ENCODE measurements around the gene RAB33A.

The RAB33A gene

DNA sequence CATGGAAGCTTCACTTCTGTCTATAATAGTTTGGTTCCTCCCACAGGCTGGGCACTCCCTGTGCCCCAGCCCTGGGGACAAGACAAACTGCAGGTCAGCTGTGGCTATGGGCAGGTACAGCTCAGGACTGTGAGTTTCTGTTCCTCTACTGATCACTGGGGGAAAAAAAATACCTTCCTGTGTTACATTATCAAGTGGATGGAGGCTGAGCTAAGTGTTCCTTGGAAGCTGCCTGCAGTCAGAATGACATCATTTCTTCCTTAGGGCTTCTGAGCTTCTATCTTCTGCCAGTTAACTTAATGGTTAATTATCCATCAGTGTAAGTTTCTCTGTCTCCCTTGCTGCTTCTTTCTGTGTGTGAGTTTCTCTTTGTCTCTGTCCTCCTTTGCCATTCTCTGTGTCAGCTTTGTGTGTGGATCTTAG, 4.6 kb downstream of the RAB33A start:
- TF ChIP-seq, protein P1, sequence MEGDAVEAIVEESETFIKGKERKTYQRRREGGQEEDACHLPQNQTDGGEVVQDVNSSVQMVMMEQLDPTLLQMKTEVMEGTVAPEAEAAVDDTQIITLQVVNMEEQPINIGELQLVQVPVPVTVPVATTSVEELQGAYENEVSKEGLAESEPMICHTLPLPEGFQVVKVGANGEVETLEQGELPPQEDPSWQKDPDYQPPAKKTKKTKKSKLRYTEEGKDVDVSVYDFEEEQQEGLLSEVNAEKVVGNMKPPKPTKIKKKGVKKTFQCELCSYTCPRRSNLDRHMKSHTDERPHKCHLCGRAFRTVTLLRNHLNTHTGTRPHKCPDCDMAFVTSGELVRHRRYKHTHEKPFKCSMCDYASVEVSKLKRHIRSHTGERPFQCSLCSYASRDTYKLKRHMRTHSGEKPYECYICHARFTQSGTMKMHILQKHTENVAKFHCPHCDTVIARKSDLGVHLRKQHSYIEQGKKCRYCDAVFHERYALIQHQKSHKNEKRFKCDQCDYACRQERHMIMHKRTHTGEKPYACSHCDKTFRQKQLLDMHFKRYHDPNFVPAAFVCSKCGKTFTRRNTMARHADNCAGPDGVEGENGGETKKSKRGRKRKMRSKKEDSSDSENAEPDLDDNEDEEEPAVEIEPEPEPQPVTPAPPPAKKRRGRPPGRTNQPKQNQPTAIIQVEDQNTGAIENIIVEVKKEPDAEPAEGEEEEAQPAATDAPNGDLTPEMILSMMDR (IDR thresholded peaks at IDR 0.05; ENCODE audit: low read depth, low read length), result no peak
- in situ Hi-C loops (cut with HindIII; ENCODE audit: low sequenced_read_pairs), result no loop called here
- H3K4me3 ChIP-seq (ENCODE audit: low read depth, low read length), result no peak overlapping the region
- no peak for DNase-seq (ENCODE audit: low read depth, low spot score)

DNA sequence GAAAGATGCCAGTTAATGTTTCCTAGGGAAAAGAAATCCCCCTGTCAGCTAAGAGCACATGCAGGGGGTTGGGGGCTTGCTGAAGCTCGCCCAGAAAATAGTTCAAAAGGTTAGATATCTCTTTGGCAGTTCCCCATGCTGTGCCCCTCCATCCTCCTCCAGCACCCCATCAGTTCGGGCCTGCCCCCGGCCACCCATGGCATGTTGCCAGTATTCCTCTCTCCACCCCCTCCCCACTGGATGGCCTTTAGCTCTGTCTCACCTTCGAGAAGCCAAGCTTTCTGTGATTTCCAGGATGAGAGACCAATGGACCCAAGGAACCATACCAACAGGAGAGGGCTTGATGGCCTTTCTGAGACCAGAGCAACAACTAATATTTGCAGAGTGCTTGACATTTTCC, 5.2 kb downstream of the RAB33A start:
- no peak for DNase-seq (ENCODE audit: low read depth, low spot score)
- H3K4me3 ChIP-seq (ENCODE audit: low read depth, low read length), result no peak overlapping the region
- in situ Hi-C loops (cut with HindIII; ENCODE audit: low sequenced_read_pairs), result no loop called here
- TF ChIP-seq, protein P1 (IDR thresholded peaks at IDR 0.05; ENCODE audit: low read depth, low read length), result no peak

DNA sequence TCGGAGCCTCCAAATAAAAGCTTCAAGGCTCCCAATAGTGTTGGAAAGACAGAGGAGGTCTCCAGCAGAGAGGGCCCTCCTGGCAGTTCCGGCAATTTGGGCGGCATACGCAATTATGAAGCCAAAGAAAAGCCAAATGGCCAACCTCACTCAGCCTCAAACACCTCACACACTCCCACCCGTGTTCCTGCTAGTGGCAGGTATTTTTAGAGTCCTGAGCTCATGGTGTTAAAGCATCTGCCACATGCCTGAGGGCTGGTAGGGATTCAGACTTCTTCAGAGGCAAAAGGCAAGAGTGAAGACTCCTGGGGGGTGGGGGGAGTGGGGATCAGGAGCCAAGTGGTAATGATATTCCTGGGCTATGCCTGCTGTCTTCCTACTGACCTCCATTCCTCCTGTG, 7.4 kb downstream of the RAB33A start:
- in situ Hi-C loops (cut with HindIII; ENCODE audit: low sequenced_read_pairs), result no loop called here
- no peak for DNase-seq (ENCODE audit: low read depth, low spot score)
- no peak overlapping the region for H3K4me3 ChIP-seq (ENCODE audit: low read depth, low read length)
- TF ChIP-seq, protein P1 (IDR thresholded peaks at IDR 0.05; ENCODE audit: low read depth, low read length), result no peak

DNA sequence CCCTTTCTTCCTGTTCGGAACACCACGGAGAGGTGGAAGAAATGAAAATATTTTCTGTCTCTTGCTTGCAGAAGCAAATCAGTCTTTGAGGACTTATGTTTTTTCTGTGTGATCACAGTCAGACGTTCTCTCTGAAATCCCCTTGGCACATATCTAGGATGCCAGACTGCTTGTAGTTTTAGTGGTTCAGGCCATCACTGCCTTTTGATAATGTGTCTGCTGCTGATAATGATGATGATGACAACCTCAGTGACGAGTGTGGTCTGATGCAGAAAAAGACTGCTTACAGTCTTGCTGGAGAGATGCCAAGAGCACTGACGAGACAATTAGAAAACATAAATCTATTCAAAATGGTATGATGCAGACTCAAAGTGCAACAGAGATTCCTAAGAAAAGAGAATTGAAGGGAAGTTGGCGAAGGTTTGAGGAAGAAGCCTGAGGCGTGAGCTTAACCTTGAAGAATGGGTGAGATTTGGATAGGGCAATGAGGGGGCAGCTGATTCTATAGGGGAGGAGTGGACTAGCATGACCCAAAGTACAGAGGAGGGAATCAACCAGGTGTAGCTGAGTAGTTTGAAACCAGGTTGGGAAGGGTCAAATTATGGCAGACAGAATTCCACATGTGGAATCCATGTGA, 7.9 kb downstream of the RAB33A start:
- in situ Hi-C loops (cut with HindIII; ENCODE audit: low sequenced_read_pairs), result no loop called here
- H3K4me3 ChIP-seq (ENCODE audit: low read depth, low read length), result no peak overlapping the region
- no peak for DNase-seq (ENCODE audit: low read depth, low spot score)

DNA sequence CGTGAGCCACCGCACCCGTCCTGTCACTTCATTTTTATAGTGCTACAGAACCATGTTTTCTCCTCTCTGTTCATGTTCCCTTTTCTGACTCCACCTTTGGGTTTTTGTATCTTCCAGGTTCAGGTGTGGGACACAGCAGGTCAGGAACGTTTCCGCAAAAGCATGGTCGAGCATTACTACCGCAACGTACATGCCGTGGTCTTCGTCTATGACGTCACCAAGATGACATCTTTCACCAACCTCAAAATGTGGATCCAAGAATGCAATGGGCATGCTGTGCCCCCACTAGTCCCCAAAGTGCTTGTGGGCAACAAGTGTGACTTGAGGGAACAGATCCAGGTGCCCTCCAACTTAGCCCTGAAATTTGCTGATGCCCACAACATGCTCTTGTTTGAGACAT, 12.4 kb downstream of the RAB33A start:
- H3K4me3 ChIP-seq (ENCODE audit: low read depth, low read length), result no peak overlapping the region

More for the DNA sequence above, 7.9 kb downstream of the RAB33A start:
- TF ChIP-seq, protein P1 (IDR thresholded peaks at IDR 0.05; ENCODE audit: low read depth, low read length), result no peak

DNA sequence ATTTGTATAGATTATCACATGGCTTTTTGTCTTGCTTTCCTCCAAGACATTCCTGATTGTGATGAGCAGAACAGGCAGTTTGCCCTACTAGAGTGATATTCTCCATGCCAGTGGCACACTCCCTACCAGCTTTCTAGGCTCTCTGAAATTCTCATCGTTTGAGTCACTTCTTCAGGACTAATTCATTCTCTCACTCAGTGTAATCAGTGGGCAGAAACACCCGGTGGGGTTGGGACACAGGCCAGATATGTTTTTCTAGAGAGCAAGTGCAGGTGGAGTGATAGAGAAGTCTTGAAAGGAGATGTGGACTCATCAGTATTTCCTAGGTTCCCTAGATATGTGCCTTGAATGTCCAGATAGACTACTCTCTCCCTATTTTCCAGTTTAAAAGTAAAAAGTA, 13.1 kb downstream of the RAB33A start:
- DNase-seq (ENCODE audit: low read depth, low spot score), result no peak
- TF ChIP-seq, protein P1 (IDR thresholded peaks at IDR 0.05; ENCODE audit: low read depth, low read length), result no peak
- in situ Hi-C loops (cut with HindIII; ENCODE audit: low sequenced_read_pairs), result no loop called here
- H3K4me3 ChIP-seq (ENCODE audit: low read depth, low read length), result no peak overlapping the region

More for the DNA sequence above, 12.4 kb downstream of the RAB33A start:
- TF ChIP-seq, protein P1 (IDR thresholded peaks at IDR 0.05; ENCODE audit: low read depth, low read length), result no peak
- in situ Hi-C loops (cut with HindIII; ENCODE audit: low sequenced_read_pairs), result no loop called here
- DNase-seq (ENCODE audit: low read depth, low spot score), result no peak
